HFFc6 (cell line): ENCODE measurements around the gene ZSCAN32. TPM values are rescaled to one million over a fixed set of nuclear protein-coding genes. Genes with fewer than 3 reads are reported as not detected.

Experiments used
- DNase-seq: peaks from one replicate; pipeline ENCODE4 v3.0.0-alpha.2; 2018
- H3K27ac Mint-ChIP-seq: 2 replicates; pipeline ENCODE4 v1.8.0; 2020; ENCODE audit warnings: mild to moderate bottlenecking, mixed read lengths
- H3K27me3 Mint-ChIP-seq: 2 replicates; pipeline ENCODE4 v1.8.0; 2021; ENCODE audit warnings: mild to moderate bottlenecking, moderate library complexity, mixed read lengths; ENCODE audit not compliant: insufficient read depth
- H3K36me3 Mint-ChIP-seq: 2 replicates; pipeline ENCODE4 v1.8.0; 2021; ENCODE audit warnings: low read depth, mixed read lengths
- H3K4me1 Mint-ChIP-seq: 2 replicates; pipeline ENCODE4 v1.8.0; 2020; ENCODE audit warnings: low read depth, mixed read lengths
- H3K4me3 Mint-ChIP-seq: 2 replicates; pipeline ENCODE4 v1.8.0; 2020; ENCODE audit warnings: mild to moderate bottlenecking, moderate library complexity, mixed read lengths
- H3K9me3 Mint-ChIP-seq: 2 replicates; pipeline ENCODE4 v1.8.0; 2020; ENCODE audit warnings: mild to moderate bottlenecking, mixed read lengths
- CTCF ChIP-seq: fragments of 200-600 bp; sonication (generic); IDR thresholded peaks from 2 replicates; pipeline ENCODE4 v1.5.0; 2021; ENCODE audit warnings: antibody characterized with exemption, mild to moderate bottlenecking
- total RNA-seq, 6 experiments: library from RNA; stranded (reverse); fragmentation: NEBNext Ultra II Directional; extraction: Animal tissue kit (Norgen Biotek cat#: 25700); gene quantifications; 2 replicates in 1 of 6; 3 replicates in 5 of 6; pipeline ENCODE4 v1.2.3, GENCODE V29; 2021

Gene ZSCAN32
- total RNA-seq, 6 experiments from 2014 or later: 8.3 to 11.1 (median 10.3) TPM

GRCh38 chr16:3375680-3376079, 25.1 kb downstream of the ZSCAN32 start:
- no peaks in the 10 kb centered on the region for H3K4me1 Mint-ChIP-seq
- H3K27me3 Mint-ChIP-seq: peaks cover 6% of the 10 kb centered on the region
- no peak for TF ChIP-seq CTCF
- H3K9me3 Mint-ChIP-seq: peaks cover 45% of the 10 kb centered on the region
- H3K4me3 Mint-ChIP-seq: no peak overlapping the region
- H3K36me3 Mint-ChIP-seq: peaks cover 53% of the 10 kb centered on the region
- no peak for DNase-seq
- H3K27ac Mint-ChIP-seq: no peak overlapping the region

GRCh38 chr16:3369073-3369472, 31.7 kb downstream of the ZSCAN32 start:
- DNase-seq: no peak
- Mint-ChIP-seq H3K4me1 (peaks cover 8% of the 10 kb centered on the region), H3K4me3 (no peak overlapping the region), H3K27me3 (peaks cover 6% of the 10 kb centered on the region; the same call in 1 of the 2 replicates), H3K27ac (no peak overlapping the region), H3K36me3 (peaks cover 20% of the 10 kb centered on the region), H3K9me3 (peaks cover 22% of the 10 kb centered on the region)
- TF ChIP-seq CTCF: no peak

- peak overlapping the region; percentile 96 for H3K27ac Mint-ChIP-seq
- H3K9me3 Mint-ChIP-seq: peaks cover 14% of the 10 kb centered on the region
- H3K27me3 Mint-ChIP-seq: peaks cover 13% of the 10 kb centered on the region; the same call in 1 of the 2 replicates
- H3K36me3 Mint-ChIP-seq: peaks cover 13% of the 10 kb centered on the region
- peak overlapping the region; percentile 92 for H3K4me3 Mint-ChIP-seq
- DNase-seq: peak; percentile 95
- TF ChIP-seq CTCF: no peak
- peaks cover 8% of the 10 kb centered on the region for H3K4me1 Mint-ChIP-seq
These were observed 35.9 kb downstream of the ZSCAN32 start for GRCh38 chr16:3364774-3365427.

- Mint-ChIP-seq H3K9me3 (peaks cover 14% of the 10 kb centered on the region), H3K4me3 (peak overlapping the region; percentile 35; the same call in 1 of the 2 replicates), H3K36me3 (peaks cover 13% of the 10 kb centered on the region), H3K4me1 (peaks cover 8% of the 10 kb centered on the region), H3K27ac (peak overlapping the region; percentile 47; the same call in 1 of the 2 replicates), H3K27me3 (peaks cover 13% of the 10 kb centered on the region; the same call in 1 of the 2 replicates)
- no peak for TF ChIP-seq CTCF
- no peak for DNase-seq
These were observed 37.0 kb downstream of the ZSCAN32 start for GRCh38 chr16:3363793-3364192.

GRCh38 chr16:3362931-3363330, 37.9 kb downstream of the ZSCAN32 start:
- H3K36me3 Mint-ChIP-seq: peaks cover 13% of the 10 kb centered on the region
- H3K9me3 Mint-ChIP-seq: peaks cover 14% of the 10 kb centered on the region
- H3K27ac Mint-ChIP-seq: no peak overlapping the region
- no peak overlapping the region for H3K4me3 Mint-ChIP-seq
- no peak for TF ChIP-seq CTCF
- peaks cover 13% of the 10 kb centered on the region; the same call in 1 of the 2 replicates for H3K27me3 Mint-ChIP-seq
- H3K4me1 Mint-ChIP-seq: peaks cover 8% of the 10 kb centered on the region
- DNase-seq: no peak
